ENCODE measurements around the gene SHF. TPM values are rescaled to one million over a fixed set of nuclear protein-coding genes. Genes with fewer than 3 reads are reported as not detected.

The SHF gene
- total and polyA plus RNA-seq, 2 of the 8 experiments (the other 6 are each of a cell fraction or from before 2014, with no cell fraction given) = 13.1 to 26.7 TPM

- TF ChIP-seq CTCF (IDR thresholded peaks at IDR 0.05; ENCODE audit: control extremely low read depth in 1 of 3, insufficient read depth in 1 of 3, low read depth in 1 of 3, low read length in 3 of 3) = peak; percentile 61 to 84 (median 80)
- no peak for TF ChIP-seq TCF12 (IDR thresholded peaks at IDR 0.05; ENCODE audit: low read depth, low read length)
- TF ChIP-seq RXRA (IDR thresholded peaks at IDR 0.05; ENCODE audit: insufficient read depth, low read depth, low read length) = no peak
- TF ChIP-seq HDAC6 (IDR thresholded peaks at IDR 0.05; ENCODE audit: low read depth, low read length) = no peak
- TF ChIP-seq JUND (IDR thresholded peaks at IDR 0.05; ENCODE audit: low read length) = no peak
- peak; percentile 39; the same call in 1 of the 2 replicates for TF ChIP-seq TEAD4 (IDR thresholded peaks at IDR 0.05; ENCODE audit: low read depth, low read length)
- TF ChIP-seq CHD1 (IDR thresholded peaks at IDR 0.05; ENCODE audit: low read depth, low read length) = no peak
- no peak for TF ChIP-seq POLR2AphosphoS5 (IDR thresholded peaks at IDR 0.05; ENCODE audit: low read depth, low read length)
- peak; percentile 18 to 32; a peak in 3 of 4 replicates for TF ChIP-seq RAD21 (IDR thresholded peaks at IDR 0.05 in 1 of 2, conservative IDR thresholded peaks at IDR 0.05 in 1 of 2; ENCODE audit: low read depth in 2 of 2, low read length in 2 of 2)
- no peak for TF ChIP-seq USF2 (IDR thresholded peaks at IDR 0.05; ENCODE audit: low read length)
- peak; percentile 28; the same call in 1 of the 2 replicates for TF ChIP-seq TAF1 (IDR thresholded peaks at IDR 0.05; ENCODE audit: low read depth, low read length)
- TF ChIP-seq CTBP2 (IDR thresholded peaks at IDR 0.05; ENCODE audit: borderline replicate concordance, insufficient read depth, insufficient read length, low read length) = no peak
- TF ChIP-seq CEBPB (IDR thresholded peaks at IDR 0.05; ENCODE audit: low read depth, low read length) = peak; percentile 73; the same call in 1 of the 2 replicates
- TF ChIP-seq NANOG (IDR thresholded peaks at IDR 0.05; ENCODE audit: insufficient read depth, low read depth, low read length, poor library complexity, severe bottlenecking) = no peak
- TF ChIP-seq SAP30 (IDR thresholded peaks at IDR 0.05; ENCODE audit: insufficient read depth, insufficient replicate concordance, low read length) = no peak
- peak; percentile 99 for TF ChIP-seq TBP (IDR thresholded peaks at IDR 0.05; ENCODE audit: low read depth, low read length)
- TF ChIP-seq RFX5 (IDR thresholded peaks at IDR 0.05; ENCODE audit: borderline replicate concordance, low read depth, low read length) = no peak
- no peak for TF ChIP-seq SIRT6 (IDR thresholded peaks at IDR 0.05; ENCODE audit: low read length)
- peak; percentile 74 for TF ChIP-seq KDM4A (IDR thresholded peaks at IDR 0.05; ENCODE audit: low read depth, low read length, severe bottlenecking)
- no peak for TF ChIP-seq ZNF274 (IDR thresholded peaks at IDR 0.05; ENCODE audit: borderline replicate concordance, extremely low read depth, low read length)
Measured at GRCh38 chr15:45198337-45199135, 10.8 kb upstream of the SHF start (continued).
